WTC11 (cell line): ENCODE measurements around the gene GLCCI1. TPM values are rescaled to one million over a fixed set of nuclear protein-coding genes. Genes with fewer than 3 reads are reported as not detected.

Source experiments
- ATAC-seq: fragments of 200-7000 bp; cut with Tn5 transposase; 2 replicates; pipeline ENCODE4 v1.10.0; 2021; ENCODE audit warnings: mild to moderate bottlenecking, moderate library complexity
- CTCF ChIA-PET: fragments of 300-600 bp; sonication (Branson Sonifier 250); formaldehyde crosslinking; loops from one replicate; lab custom pipeline; 2021; ENCODE audit warnings: antibody characterized with exemption; lab: Charles Lee
- POLR2A ChIA-PET: fragments of 350-600 bp; sonication (Branson Sonifier 250); formaldehyde crosslinking; loops from one replicate; lab custom pipeline; 2021; ENCODE audit warnings: antibody characterized with exemption; lab: Charles Lee
- DNase-seq: peaks from one replicate; pipeline ENCODE4 v3.0.0; 2021; ENCODE audit warnings: low spot score
- H3K27ac Mint-ChIP-seq: 2 replicates; pipeline ENCODE4 v1.8.0; 2021; ENCODE audit warnings: mixed read lengths
- H3K27me3 Mint-ChIP-seq: 2 replicates; pipeline ENCODE4 v1.8.0; 2021; ENCODE audit warnings: low read depth, mild to moderate bottlenecking, moderate library complexity, mixed read lengths
- H3K36me3 Mint-ChIP-seq: 2 replicates; pipeline ENCODE4 v1.8.0; 2021; ENCODE audit warnings: mixed read lengths
- H3K4me1 Mint-ChIP-seq: 2 replicates; pipeline ENCODE4 v1.8.0; 2022; ENCODE audit warnings: mixed read lengths
- H3K4me3 Mint-ChIP-seq: 2 replicates; pipeline ENCODE4 v1.8.0; 2021; ENCODE audit warnings: mild to moderate bottlenecking, moderate library complexity, mixed read lengths
- H3K9me3 Mint-ChIP-seq: 2 replicates; pipeline ENCODE4 v1.8.0; 2021; ENCODE audit warnings: mixed read lengths
- FOXJ3 ChIP-seq: sonication (generic); formaldehyde crosslinking; IDR thresholded peaks from 2 replicates; pipeline ENCODE4 v1.9.0; 2021; ENCODE audit warnings: missing genetic modification reagents, mild to moderate bottlenecking, borderline replicate concordance
- FOXK1 ChIP-seq: sonication (generic); formaldehyde crosslinking; IDR thresholded peaks from 2 replicates; pipeline ENCODE4 v1.8.0; 2022; ENCODE audit warnings: mild to moderate bottlenecking, moderate library complexity, missing genetic modification reagents
- FOXP4 ChIP-seq: sonication (generic); formaldehyde crosslinking; IDR thresholded peaks from 2 replicates; pipeline ENCODE4 v1.8.0; 2022; ENCODE audit warnings: mild to moderate bottlenecking, missing genetic modification reagents
- GRHL2 ChIP-seq: fragments of 250-450 bp; sonication (Bioruptor Pico); IDR thresholded peaks from 2 replicates; pipeline ENCODE4 v1.8.0; 2022; ENCODE audit warnings: mild to moderate bottlenecking, moderate library complexity; ENCODE audit not compliant: insufficient replicate concordance, severe bottlenecking
- NFE2L1 ChIP-seq: sonication (generic); formaldehyde crosslinking; IDR thresholded peaks from 2 replicates; pipeline ENCODE4 v1.8.1; 2023; ENCODE audit warnings: missing genetic modification reagents
- NFYB ChIP-seq: sonication (generic); formaldehyde crosslinking; conservative IDR thresholded peaks from 2 replicates; pipeline ENCODE4 v1.8.0; 2022; ENCODE audit warnings: low read depth, missing genetic modification reagents
- OVOL2 ChIP-seq: fragments of 250-450 bp; sonication (Bioruptor Pico); IDR thresholded peaks from 2 replicates; pipeline ENCODE4 v1.9.0; 2021; ENCODE audit warnings: mild to moderate bottlenecking, borderline replicate concordance
- PRDM15 ChIP-seq: sonication (generic); formaldehyde crosslinking; IDR thresholded peaks from 2 replicates; pipeline ENCODE4 v1.8.0; 2022; ENCODE audit warnings: missing genetic modification reagents
- RORB ChIP-seq: fragments of 250-450 bp; sonication (Bioruptor Pico); IDR thresholded peaks from 2 replicates; pipeline ENCODE4 v1.9.0; 2021; ENCODE audit warnings: mild to moderate bottlenecking
- SMAD3 ChIP-seq: sonication (generic); formaldehyde crosslinking; IDR thresholded peaks from 2 replicates; pipeline ENCODE4 v1.8.0; 2022; ENCODE audit warnings: missing genetic modification reagents, mild to moderate bottlenecking, borderline replicate concordance
- ZBTB21 ChIP-seq: sonication (generic); formaldehyde crosslinking; IDR thresholded peaks from 2 replicates; pipeline ENCODE4 v1.8.1; 2023; ENCODE audit warnings: mild to moderate bottlenecking, missing genetic modification reagents, borderline replicate concordance
- ZMAT4 ChIP-seq: fragments of 250-450 bp; sonication (Bioruptor Pico); IDR thresholded peaks from 2 replicates; pipeline ENCODE4 v1.9.0; 2021; ENCODE audit warnings: mild to moderate bottlenecking
- ZNF232 ChIP-seq: sonication (generic); formaldehyde crosslinking; IDR thresholded peaks from 2 replicates; pipeline ENCODE4 v1.8.0; 2022; ENCODE audit warnings: mild to moderate bottlenecking, missing genetic modification reagents
- ZNF263 ChIP-seq: sonication (generic); formaldehyde crosslinking; IDR thresholded peaks from 2 replicates; pipeline ENCODE4 v1.8.1; 2022; ENCODE audit warnings: low read depth, mild to moderate bottlenecking, moderate library complexity, missing genetic modification reagents
- total RNA-seq: library from RNA; stranded (reverse); gene quantifications from 3 replicates; pipeline ENCODE4 v1.2.3, GENCODE V29; 2021
- TF ChIP-seq, protein P1 (sequence below): sonication (generic); formaldehyde crosslinking; IDR thresholded peaks from 2 replicates; pipeline ENCODE4 v1.8.1; 2022; ENCODE audit warnings: low read depth, missing genetic modification reagents, borderline replicate concordance
- TF ChIP-seq, protein P2 (sequence below): sonication (generic); formaldehyde crosslinking; IDR thresholded peaks from 2 replicates; pipeline ENCODE4 v1.8.1; 2023; ENCODE audit warnings: mild to moderate bottlenecking, missing genetic modification reagents
- TF ChIP-seq, protein P3 (sequence below): fragments of 200-600 bp; IDR thresholded peaks from 2 replicates; pipeline ENCODE4 v1.8.0; 2022; ENCODE audit warnings: antibody characterized with exemption
- TF ChIP-seq, protein P4 (sequence below): sonication (generic); formaldehyde crosslinking; IDR thresholded peaks from 2 replicates; pipeline ENCODE4 v1.8.1; 2023; ENCODE audit warnings: mild to moderate bottlenecking, missing genetic modification reagents, borderline replicate concordance

GLCCI1 gene
- total RNA-seq, 1 experiment from 2014 or later: 23.8 TPM

DNA sequence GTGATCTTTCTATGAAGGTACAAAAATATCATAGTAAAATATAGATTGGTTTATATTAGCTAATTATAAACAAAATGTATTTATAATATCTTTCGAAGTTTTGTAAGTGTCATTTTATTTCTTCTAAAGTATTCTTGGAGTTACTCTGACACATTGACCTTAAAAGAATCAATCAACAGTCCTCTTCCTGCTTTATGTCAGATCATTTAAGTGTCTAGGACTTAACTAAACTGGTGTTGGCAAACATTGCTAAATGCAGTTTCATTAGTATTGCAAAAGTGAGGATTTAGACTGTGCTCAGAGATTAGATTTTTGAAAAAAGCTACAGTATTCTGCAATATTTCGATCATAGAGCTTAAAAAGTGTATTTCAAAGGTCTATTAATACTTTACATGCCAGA lies 10.3 kb downstream of the GLCCI1 start:
- Mint-ChIP-seq H3K4me3 (no peak overlapping the region), H3K36me3 (no peaks in the 10 kb centered on the region), H3K27ac (no peak overlapping the region), H3K9me3 (no peaks in the 10 kb centered on the region), H3K4me1 (peaks cover 17% of the 10 kb centered on the region), H3K27me3 (no peaks in the 10 kb centered on the region)
- TF ChIP-seq ZNF263 (CRISPR knock-in tag) (no peak), OVOL2 (CRISPR knock-in tag) (no peak), SMAD3 (CRISPR knock-in tag) (no peak), RORB (CRISPR knock-in tag) (no peak), FOXP4 (CRISPR knock-in tag) (no peak), FOXK1 (CRISPR knock-in tag) (no peak), FOXJ3 (CRISPR knock-in tag) (no peak), ZBTB21 (CRISPR knock-in tag) (no peak), ZMAT4 (no peak), PRDM15 (CRISPR knock-in tag) (no peak), GRHL2 (CRISPR knock-in tag) (no peak), ZNF232 (CRISPR knock-in tag) (no peak), NFYB (CRISPR knock-in tag) (no peak), NFE2L1 (CRISPR knock-in tag) (no peak)
- TF ChIP-seq, protein P1, sequence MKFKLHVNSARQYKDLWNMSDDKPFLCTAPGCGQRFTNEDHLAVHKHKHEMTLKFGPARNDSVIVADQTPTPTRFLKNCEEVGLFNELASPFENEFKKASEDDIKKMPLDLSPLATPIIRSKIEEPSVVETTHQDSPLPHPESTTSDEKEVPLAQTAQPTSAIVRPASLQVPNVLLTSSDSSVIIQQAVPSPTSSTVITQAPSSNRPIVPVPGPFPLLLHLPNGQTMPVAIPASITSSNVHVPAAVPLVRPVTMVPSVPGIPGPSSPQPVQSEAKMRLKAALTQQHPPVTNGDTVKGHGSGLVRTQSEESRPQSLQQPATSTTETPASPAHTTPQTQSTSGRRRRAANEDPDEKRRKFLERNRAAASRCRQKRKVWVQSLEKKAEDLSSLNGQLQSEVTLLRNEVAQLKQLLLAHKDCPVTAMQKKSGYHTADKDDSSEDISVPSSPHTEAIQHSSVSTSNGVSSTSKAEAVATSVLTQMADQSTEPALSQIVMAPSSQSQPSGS: no peak
- TF ChIP-seq, protein P2, sequence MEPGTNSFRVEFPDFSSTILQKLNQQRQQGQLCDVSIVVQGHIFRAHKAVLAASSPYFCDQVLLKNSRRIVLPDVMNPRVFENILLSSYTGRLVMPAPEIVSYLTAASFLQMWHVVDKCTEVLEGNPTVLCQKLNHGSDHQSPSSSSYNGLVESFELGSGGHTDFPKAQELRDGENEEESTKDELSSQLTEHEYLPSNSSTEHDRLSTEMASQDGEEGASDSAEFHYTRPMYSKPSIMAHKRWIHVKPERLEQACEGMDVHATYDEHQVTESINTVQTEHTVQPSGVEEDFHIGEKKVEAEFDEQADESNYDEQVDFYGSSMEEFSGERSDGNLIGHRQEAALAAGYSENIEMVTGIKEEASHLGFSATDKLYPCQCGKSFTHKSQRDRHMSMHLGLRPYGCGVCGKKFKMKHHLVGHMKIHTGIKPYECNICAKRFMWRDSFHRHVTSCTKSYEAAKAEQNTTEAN (CRISPR knock-in tag): no peak
- TF ChIP-seq, protein P3, sequence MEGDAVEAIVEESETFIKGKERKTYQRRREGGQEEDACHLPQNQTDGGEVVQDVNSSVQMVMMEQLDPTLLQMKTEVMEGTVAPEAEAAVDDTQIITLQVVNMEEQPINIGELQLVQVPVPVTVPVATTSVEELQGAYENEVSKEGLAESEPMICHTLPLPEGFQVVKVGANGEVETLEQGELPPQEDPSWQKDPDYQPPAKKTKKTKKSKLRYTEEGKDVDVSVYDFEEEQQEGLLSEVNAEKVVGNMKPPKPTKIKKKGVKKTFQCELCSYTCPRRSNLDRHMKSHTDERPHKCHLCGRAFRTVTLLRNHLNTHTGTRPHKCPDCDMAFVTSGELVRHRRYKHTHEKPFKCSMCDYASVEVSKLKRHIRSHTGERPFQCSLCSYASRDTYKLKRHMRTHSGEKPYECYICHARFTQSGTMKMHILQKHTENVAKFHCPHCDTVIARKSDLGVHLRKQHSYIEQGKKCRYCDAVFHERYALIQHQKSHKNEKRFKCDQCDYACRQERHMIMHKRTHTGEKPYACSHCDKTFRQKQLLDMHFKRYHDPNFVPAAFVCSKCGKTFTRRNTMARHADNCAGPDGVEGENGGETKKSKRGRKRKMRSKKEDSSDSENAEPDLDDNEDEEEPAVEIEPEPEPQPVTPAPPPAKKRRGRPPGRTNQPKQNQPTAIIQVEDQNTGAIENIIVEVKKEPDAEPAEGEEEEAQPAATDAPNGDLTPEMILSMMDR: no peak
- TF ChIP-seq, protein P4, sequence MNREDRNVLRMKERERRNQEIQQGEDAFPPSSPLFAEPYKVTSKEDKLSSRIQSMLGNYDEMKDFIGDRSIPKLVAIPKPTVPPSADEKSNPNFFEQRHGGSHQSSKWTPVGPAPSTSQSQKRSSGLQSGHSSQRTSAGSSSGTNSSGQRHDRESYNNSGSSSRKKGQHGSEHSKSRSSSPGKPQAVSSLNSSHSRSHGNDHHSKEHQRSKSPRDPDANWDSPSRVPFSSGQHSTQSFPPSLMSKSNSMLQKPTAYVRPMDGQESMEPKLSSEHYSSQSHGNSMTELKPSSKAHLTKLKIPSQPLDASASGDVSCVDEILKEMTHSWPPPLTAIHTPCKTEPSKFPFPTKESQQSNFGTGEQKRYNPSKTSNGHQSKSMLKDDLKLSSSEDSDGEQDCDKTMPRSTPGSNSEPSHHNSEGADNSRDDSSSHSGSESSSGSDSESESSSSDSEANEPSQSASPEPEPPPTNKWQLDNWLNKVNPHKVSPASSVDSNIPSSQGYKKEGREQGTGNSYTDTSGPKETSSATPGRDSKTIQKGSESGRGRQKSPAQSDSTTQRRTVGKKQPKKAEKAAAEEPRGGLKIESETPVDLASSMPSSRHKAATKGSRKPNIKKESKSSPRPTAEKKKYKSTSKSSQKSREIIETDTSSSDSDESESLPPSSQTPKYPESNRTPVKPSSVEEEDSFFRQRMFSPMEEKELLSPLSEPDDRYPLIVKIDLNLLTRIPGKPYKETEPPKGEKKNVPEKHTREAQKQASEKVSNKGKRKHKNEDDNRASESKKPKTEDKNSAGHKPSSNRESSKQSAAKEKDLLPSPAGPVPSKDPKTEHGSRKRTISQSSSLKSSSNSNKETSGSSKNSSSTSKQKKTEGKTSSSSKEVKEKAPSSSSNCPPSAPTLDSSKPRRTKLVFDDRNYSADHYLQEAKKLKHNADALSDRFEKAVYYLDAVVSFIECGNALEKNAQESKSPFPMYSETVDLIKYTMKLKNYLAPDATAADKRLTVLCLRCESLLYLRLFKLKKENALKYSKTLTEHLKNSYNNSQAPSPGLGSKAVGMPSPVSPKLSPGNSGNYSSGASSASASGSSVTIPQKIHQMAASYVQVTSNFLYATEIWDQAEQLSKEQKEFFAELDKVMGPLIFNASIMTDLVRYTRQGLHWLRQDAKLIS: no peak
- POLR2A ChIA-PET: no interaction called here
- ATAC-seq: no peak
- DNase-seq: no peak
- CTCF ChIA-PET: interaction anchor here (1.0 kb wide), 1 partner anchor 9 kb away, joined by 6 read pairs; no protein-coding TSS in a partner anchor
